Neural progenitor cell (in vitro differentiated cells): ENCODE results near the gene BRD3.

Experiments used
- CTCF ChIP-seq: fragments of 200-600 bp; sonication (generic); IDR thresholded peaks from 2 replicates; pipeline ENCODE4 v1.5.1; 2017; ENCODE audit warnings: antibody characterized with exemption, mild to moderate bottlenecking
- EZH2 ChIP-seq: fragments of 200-600 bp; sonication (generic); IDR thresholded peaks from 2 replicates; pipeline ENCODE4 v1.6.1; 2017; ENCODE audit warnings: antibody characterized with exemption, mild to moderate bottlenecking, moderate library complexity
- EZH2phosphoT487 ChIP-seq: fragments of 200-600 bp; sonication (generic); IDR thresholded peaks from 2 replicates; pipeline ENCODE4 v1.6.1; 2017; ENCODE audit warnings: antibody characterized with exemption

- no peak for TF ChIP-seq CTCF
- no peak for TF ChIP-seq EZH2phosphoT487
- no peak for TF ChIP-seq EZH2
Measured at GRCh38 chr9:133980864-133981588, 86.8 kb downstream of the BRD3 start.
